GM12874 (cell line): ENCODE results near the gene KIAA0408.

ENCODE experiments used
- CTCF ChIP-seq: IDR thresholded peaks from 2 replicates; pipeline ENCODE4 v1.5.1; 2011; ENCODE audit warnings: low read depth, mild to moderate bottlenecking, control low read depth, low read length, moderate library complexity; ENCODE audit not compliant: insufficient read depth

Gene KIAA0408

DNA sequence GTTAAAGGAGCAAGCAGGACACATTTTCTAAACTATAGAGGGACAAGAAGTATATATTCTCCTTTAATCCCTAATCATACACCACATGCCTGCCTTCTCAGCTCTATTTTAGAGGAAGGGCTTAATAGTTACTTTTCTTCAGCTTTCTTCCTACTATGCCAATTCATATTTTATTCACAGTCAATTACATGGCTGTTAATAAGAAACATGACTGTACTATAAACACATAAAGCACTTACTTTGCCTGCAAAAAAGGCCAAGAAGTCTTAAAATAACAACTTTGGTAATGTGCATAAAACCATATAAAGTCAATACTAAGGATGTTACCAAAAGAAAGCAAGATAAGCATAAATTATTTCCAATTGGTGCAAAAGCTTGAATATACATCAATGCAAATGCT lies 6.4 kb downstream of the KIAA0408 start:
- TF ChIP-seq CTCF = no peak

DNA sequence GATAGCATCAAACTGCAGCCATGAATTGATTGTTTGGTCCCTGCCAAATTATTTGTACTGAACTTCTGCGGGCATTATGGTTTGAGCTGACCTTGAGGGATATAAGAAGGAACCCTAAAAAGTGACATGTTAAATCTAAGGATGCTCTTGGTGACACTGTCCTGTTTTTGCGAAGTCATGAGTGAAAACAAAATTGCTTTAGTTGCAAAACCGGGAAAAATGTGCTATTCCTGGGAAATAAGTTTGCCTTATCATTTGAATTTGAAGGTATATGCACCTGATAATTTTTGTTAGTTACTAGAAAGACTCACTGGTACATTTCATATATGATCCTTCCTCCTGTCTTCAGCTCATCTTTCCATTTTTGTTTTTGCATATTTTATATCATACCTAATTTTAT lies 7.8 kb downstream of the KIAA0408 start:
- TF ChIP-seq CTCF = no peak

DNA sequence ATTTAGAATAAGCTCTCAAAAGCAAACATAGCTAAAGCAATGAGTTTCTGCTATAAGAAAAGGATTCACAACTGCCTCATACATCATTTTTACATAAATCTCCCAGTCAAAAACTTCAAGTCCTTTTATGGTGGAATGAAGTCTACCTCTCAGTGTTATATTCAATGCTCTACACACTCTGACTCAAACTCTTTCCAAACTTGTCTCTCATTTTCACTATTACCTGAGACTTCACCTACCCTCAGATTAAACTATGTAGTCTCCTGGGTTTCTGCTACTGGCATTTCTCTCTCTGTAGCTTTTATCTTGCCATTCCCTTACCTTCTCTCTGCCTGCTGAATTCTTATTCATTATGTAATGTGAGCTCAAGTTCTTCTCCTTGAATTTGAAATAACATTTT lies 11.4 kb downstream of the KIAA0408 start:
- no peak for TF ChIP-seq CTCF

DNA sequence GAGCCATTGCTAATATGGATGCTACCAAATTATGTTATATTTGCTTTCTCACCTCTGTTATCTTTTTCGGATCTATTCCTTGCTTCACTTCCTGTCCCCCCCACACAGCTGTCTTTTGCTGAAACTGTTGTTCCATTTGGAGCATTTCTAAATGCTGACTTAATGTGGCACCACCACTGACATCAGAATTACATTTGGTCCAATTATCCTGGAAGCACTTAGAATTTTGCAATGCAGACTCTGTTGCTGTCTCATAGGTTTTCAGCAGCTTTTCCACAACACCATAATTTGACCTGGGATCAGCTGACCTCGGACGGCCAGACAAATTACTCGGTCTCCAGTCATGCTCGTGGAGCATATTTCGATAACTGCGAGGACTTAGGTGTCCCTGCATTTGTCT lies 12.8 kb downstream of the KIAA0408 start:
- no peak for TF ChIP-seq CTCF

DNA sequence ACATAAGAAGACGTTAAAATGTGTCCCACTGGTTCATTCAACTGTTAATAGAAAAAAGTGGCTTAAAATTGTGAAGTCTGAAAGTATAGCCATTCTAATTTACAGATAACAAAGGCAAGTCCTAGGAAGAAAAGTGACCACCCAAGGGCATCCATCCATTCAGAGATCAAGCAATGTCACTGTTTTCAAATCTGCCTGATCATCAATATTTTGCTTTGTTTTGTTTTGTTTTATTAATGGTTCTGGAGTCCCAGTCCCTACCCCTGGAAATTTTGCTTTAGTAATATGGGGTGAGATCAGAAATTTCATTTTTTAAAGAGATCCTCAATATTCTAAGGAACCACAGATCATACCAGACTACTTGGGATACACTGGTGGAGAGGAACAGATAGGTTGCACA lies 17.3 kb downstream of the KIAA0408 start:
- TF ChIP-seq CTCF = no peak

DNA sequence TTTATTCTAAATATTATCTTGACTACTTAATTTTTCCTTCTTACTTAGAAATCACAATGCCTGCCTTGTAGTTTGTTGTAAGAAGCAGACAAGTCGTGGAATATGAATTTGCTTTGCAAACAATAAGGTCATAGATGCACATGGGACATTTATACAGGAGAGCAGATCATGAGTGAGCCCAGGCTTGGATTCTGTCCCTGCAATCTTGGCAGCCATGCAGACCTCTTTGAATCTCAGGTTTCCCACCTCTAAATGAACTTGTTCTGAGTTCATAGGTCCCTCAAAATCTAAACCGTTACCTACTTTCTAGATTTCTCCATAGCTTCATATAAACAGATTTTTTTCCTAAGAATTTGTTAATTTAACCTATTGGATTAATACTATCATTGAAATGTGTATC lies 19.5 kb downstream of the KIAA0408 start:
- TF ChIP-seq CTCF = no peak

GRCh38 chr6:127436578-127437110 lies 22.5 kb downstream of the KIAA0408 start:
- no peak for TF ChIP-seq CTCF
